Prostate gland (tissue), 2 donors: Measurements from ENCODE around the gene DOCK6.

Experiments
- CTCF ChIP-seq, 4 experiments: fragments of 200-600 bp in 2 of 4; fragments of 450-650 bp in 2 of 4; sonication (generic) in 2 of 4; IDR thresholded peaks; 1 replicate in 3 of 4; 2 replicates in 1 of 4; pipeline ENCODE4 v1.5.1; 2016 to 2019; ENCODE audit warnings: antibody characterized with exemption in 4 of 4, mild to moderate bottlenecking in 2 of 4, moderate library complexity in 2 of 4
- POLR2AphosphoS5 ChIP-seq: sonication (generic); formaldehyde crosslinking; IDR thresholded peaks from one replicate; pipeline ENCODE4 v1.6.1; 2017; ENCODE audit warnings: antibody characterized with exemption

GRCh38 chr19:11168568-11168967 is 93.8 kb downstream of the DOCK6 start:
- no peak for TF ChIP-seq POLR2AphosphoS5
- TF ChIP-seq CTCF (IDR thresholded peaks at IDR 0.05), result no peak
